WTC11 (cell line): ENCODE results near the gene PTPRN2.

Source experiments
- CTCF ChIP-seq: fragments of 200-600 bp; IDR thresholded peaks from 2 replicates; pipeline ENCODE4 v1.8.0; 2022; ENCODE audit warnings: antibody characterized with exemption
- MLX ChIP-seq: sonication (generic); formaldehyde crosslinking; IDR thresholded peaks from 2 replicates; pipeline ENCODE4 v1.8.1; 2023; ENCODE audit warnings: mild to moderate bottlenecking, missing genetic modification reagents, moderate library complexity
- NFYB ChIP-seq: sonication (generic); formaldehyde crosslinking; conservative IDR thresholded peaks from 2 replicates; pipeline ENCODE4 v1.8.0; 2022; ENCODE audit warnings: low read depth, missing genetic modification reagents
- PRRX2 ChIP-seq: fragments of 250-450 bp; sonication (Bioruptor Pico); IDR thresholded peaks from 2 replicates; pipeline ENCODE4 v1.8.0; 2021; ENCODE audit warnings: mild to moderate bottlenecking
- TEAD4 ChIP-seq: sonication (generic); formaldehyde crosslinking; IDR thresholded peaks from 2 replicates; pipeline ENCODE4 v1.8.0; 2022; ENCODE audit warnings: mild to moderate bottlenecking, missing genetic modification reagents
- USF1 ChIP-seq: sonication (generic); formaldehyde crosslinking; IDR thresholded peaks from 2 replicates; pipeline ENCODE4 v1.8.0; 2022; ENCODE audit warnings: mild to moderate bottlenecking, missing genetic modification reagents

GRCh38 chr7:157875230-157876179, 712.1 kb downstream of the PTPRN2 start:
- TF ChIP-seq CTCF = peak; percentile 63
- no peak for TF ChIP-seq TEAD4 (CRISPR knock-in tag)
- no peak for TF ChIP-seq NFYB
- no peak for TF ChIP-seq MLX (CRISPR knock-in tag)
- TF ChIP-seq USF1 = no peak
- TF ChIP-seq PRRX2 (CRISPR knock-in tag) = no peak
